ENCODE results near the gene DHRS7B.
A peak's percentile ranks its signal among the peaks of the same experiment; 100 is the strongest.
"Not testable (repeated sequence)": the region's sequence is repeated elsewhere in the genome, so short reads cannot be mapped to it uniquely, and the experiment has no call there.

DHRS7B gene

DNA sequence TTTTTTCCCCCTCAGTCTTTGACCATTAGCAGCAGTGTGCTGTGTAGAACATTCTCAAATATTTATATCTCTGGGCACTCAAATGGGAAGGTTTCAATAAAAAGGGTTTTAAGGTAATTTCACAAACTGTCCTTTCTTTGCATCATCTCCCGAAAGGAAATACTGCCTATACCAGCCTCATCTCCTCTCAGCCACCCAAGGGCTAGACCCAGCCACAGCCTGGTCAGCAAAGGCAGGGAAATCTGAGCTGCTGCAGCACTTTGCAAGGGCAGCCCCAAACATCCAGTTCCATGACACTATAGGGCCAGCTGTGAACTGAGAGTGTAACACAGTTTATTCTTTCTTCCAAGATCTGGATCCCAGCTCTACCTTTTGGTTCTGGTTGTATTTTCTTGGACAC is 58.3 kb downstream of the DHRS7B start:
- DNase-seq, result no peak

DNA sequence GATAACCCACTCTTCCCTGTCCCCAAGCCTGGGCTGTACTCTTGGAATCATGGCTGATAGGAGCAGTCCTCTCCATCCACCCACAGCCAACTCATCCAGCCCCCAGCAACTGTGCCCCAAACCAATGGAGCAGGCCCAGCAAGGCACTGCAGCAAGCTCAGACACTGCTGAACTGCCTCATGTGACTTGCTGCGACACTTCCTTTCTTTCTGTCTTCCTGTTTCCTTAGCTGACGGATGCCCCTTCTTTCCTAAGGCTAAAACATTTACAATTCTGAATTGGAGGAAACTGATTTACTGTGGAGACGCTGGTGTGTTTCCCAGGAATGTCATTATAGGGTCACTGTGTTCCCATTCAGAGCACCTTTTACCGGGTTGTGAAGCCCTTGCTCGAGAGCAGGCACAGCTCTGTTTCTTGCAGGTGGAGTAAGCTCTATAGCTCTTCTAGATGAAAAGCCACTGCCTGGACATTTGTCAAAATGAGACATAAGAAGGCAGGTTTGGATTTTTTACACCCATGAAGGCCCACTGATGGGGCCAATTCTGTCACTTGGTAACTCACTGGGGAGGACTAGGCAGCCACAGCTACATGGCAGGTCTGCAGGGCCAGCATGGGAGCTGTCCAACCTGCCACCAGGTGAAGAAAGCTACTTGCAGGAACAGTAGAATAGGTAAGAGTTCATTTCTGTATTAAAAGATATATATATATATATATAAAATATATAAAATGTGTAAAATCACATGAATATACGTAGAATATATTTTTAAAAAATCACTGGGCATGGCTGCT is 59.8 kb downstream of the DHRS7B start:
- peak; percentile 40 to 41 for DNase-seq

DNA sequence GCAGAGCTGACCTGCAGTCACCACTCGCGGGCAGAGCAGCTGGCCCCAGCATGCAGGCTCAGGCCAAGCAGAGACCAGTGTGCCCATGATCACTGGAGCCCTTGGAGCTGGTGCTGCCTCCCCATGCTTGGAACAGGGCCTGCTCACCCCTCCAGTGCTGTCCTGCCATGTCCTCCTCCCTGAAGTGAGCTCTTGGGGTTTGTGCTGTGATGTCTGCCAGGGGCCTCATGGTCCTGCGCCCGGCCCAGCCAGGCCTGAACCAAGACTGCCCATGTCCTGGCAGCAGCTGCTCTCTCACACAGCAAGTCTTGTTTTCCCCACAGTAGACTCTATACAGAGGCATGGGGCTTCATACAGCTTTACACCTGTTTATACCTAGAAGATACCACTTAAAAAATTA is 62.6 kb downstream of the DHRS7B start:
- DNase-seq, result no peak

DNA sequence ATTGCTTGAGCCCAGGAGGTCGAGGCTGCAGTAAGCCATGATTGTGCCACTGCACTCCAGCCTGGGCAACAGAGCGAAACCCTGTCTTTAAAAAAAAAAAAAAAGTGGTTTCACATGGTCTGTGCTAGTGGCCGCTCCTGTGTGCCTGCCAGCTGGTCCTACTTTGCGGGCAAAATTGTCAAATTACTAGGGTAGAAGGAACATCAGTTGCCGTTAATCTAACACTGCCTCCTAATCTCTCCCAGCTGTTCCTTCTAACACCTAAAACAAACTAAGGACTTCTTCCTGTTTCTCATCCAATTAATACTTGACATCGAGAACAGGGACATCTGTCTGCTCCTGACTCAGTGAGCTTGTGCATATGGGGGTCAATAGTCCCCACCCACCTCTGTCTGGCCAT is 63.3 kb downstream of the DHRS7B start:
- DNase-seq, result no peak

DNA sequence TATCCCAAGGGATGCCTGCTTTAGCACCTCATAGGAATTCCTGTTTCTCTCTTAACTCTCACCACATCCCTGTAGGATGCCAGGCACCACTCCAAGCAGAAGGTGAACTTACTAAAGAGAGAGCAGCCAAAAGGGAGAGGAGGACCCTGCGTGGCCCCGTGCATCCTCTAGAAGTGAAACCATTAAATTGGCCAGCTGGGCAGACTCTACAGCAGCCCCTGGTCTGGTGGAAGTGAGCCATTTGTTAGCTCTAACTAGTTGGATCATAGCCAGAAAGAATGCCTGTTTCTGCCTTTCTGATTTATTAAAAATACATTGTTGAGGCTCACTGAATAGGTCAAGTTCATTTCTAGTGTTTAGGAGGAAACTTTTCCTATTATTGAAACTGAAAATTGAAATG is 64.9 kb downstream of the DHRS7B start:
- no peak for DNase-seq

DNA sequence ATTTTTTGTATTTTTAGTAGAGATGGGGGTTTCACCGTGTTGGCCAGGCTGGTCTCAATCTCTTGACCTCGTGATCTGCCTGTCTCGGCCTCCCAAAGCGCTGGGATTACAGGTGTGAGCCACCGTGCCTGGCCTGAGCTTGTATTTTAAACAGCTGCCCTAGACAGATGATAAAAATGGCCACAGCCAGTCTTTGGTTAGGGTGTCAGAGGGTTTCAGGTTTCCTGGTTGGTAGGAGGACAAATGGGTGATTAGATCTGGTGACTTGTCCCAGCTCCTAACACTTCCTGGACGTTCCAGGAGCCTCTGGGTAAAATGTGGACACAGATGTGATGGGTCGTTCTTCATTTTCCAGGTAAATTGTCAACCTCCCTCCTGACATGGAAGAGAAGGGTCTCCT is 65.7 kb downstream of the DHRS7B start:
- DNase-seq, result not testable (repeated sequence)

DNA sequence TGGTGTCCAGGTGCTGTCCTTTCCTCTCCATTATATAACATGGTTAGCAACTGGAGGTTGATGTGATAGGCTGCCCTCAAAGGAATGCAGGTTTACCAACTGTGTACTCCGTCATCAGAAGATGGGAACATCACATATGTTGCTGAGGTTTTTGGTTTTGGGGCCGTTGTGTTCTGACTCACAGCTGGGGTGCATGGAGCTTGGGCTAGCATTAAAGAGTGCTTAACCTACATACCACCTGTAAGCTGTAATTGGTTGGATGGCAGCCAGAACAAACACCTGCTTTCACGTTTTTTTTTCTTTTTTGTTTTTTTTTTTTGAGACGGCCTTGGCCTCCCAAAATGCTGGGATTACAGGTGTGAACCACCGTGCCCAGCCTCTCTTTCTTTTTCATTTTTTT is 66.3 kb downstream of the DHRS7B start:
- DNase-seq, result no peak

DNA sequence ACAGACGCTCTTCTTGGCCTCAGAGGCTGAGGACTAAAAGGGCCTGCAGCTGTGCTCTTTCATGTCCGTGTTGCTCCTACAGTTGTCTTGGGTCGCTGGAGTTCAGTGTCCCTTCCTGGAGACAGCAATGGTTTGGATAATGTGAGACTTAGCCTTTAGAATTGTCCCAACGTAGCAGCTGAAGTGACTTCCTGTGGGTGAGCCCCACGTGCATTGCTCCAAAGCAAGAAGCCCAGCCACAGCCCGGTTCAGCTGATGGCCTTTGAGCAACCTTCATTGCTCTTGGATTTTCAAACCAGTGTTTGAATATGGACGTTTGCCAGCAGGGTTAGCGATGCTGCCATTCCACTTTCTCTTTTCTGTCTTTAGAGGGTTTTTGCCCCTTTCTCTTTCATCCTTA is 67.5 kb downstream of the DHRS7B start:
- DNase-seq, result no peak

DNA sequence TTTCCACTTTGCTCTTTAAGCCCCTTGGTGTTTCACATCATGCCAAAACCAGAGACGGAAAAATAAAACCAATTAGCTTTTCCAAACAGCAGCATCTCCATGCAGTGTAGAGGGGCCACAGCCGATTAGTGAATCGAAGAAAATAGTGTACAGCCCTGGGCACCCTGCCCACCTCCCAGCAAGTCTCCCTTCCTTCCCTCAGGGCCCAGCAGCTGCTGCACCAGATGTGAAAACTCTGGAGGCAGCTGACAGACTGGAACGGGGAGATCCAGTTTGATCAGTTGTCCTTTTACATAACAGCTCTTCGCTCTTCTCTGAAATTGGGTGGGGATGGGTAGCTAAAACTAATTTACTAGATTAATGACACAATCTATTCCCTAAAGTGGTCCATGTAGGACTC is 67.9 kb downstream of the DHRS7B start:
- DNase-seq, result no peak

DNA sequence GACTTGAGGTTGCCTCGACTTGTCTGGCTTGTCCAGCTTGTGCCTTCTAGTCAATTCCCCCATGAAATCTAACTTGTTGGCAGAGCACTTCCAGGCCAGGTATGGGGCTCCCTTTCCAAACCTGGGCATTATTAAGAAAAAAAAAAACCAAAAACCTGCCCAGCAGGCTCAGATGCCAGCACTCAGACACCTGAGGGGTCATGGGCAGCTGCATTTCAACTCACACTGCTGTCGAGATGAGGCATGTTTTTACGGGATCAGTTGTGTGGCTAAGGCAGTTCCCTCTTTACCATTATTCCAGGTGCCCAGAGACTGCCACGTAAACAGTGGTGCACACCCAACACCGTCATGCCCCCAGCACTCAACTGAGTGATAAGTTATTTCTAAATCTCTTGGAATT is 69.4 kb downstream of the DHRS7B start:
- no peak for DNase-seq

DNA sequence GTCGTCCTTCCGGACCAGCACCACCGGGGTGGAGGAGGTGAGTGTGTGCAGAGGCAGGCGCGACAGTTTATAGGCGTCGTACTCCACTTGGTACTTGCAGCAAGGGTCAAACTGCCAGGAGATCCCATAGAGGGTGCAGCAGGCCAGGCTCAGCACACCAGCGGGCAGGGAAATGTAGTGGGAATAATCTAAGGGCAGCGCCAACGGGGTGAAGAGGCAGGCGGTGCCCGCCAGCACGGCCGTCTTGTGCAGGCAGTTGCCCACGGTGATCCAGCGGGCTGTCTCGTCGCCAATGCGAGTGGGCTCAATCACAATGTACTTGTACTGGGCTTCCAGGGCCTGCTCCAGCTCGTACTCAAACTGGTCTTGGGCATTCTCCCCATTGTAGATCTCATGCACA is 71.6 kb downstream of the DHRS7B start:
- no peak for DNase-seq

DNA sequence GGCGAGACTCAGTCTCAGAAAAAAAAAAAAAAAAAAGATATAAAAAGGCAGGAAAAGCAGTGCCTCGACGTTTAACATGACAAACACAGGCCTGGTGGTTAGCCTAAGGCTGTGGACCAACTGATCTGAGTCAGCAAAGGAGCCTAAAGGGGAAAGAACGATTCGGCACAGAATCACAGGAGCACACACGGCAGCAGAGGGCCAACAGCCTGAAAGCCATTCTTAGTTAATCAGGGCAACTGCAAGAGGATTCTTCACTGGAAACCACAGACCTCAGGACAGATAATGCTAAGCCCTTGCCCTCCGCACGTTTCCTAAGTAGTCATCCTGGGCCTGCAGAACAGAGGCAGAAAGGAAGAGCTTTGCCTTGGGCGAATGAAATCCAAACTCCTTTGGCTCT is 72.5 kb downstream of the DHRS7B start:
- DNase-seq, result no peak

DNA sequence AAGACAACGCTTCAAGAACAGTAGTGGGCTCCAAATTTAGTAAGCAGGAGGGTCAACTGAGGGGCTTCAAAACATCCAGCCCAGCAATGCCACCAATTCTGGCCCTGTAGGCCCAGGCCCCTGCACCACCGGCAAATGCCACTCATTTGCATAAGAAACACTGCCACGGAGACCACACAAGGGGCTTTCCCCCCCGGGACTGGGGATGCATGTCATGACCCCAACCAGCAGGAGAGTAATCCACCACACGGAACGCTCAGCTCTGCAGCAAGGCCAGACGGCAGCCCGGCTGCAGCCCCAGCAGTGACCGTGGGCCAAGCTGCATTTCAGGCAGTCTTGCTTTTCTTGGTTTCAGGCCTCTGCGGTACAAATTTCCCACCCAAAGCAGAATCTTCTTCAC is 73.1 kb downstream of the DHRS7B start:
- DNase-seq, result no peak

DNA sequence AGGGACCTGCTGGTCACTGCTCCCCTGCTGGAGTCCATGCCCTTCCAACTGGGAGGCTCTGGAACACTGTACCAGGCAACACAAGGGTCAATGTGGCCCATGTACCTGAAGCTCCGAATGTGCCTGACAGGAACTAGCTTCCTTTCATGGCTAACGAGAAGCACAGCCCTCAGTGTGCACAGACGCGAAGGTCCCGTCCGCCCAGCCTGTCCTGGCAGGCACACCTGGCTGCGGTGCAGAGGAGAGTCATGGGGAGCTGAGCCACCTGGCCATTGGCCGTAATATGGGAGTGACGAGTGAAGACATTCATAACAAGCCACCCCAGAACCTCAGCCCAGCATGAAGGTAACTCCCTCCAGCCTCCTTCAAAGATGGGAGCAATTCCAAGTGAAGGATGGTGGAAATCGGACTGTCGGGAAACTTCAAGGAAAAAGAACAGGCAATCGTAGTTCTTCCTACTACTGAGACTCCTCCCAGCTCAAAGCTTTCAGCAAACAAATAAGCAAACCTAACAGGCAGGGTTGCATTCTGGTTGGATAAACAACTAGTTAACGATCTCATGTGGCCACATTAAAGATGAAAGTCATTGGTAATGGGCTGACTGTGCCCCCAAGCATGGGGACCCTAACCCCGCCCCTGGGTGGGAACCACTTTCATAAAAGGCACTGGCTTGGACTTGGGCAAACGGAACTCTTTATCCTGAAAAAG is 74.0 kb downstream of the DHRS7B start:
- DNase-seq, result no peak

DNA sequence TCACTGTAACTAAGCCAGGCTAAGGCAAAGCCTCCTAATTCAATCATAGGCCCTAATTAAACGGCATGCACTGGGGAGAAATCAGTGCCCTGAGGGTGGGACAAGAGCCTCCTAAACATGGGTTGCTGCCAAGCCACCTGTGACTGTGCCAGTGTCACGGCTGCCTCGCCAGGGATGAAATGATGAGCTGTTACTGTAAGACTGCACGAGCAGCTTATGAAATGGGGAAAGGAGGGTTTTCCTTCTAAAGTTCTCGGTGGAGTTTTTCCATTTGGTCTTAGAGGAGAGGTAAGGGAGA is 74.5 kb downstream of the DHRS7B start:
- no peak for DNase-seq

DNA sequence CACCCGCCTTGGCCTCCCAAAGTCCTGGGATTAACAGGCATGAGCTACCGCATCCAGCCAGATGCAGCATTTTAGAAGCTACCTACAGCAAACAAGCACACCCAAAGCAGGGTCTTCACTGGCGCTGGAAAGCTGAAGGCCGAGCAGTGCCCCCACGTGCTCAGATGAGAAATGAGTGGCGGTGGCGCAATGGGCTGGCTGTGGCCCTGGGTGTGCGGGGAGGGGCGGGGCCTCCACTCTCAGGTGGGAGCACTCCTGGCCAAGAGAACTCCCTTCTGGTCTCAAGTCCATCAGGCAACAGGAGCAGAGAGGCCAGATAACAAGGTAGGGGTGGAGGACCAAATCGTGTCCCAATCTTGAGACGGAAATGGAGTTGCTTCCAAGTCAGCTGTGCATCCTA is 75.1 kb downstream of the DHRS7B start:
- DNase-seq, result no peak

DNA sequence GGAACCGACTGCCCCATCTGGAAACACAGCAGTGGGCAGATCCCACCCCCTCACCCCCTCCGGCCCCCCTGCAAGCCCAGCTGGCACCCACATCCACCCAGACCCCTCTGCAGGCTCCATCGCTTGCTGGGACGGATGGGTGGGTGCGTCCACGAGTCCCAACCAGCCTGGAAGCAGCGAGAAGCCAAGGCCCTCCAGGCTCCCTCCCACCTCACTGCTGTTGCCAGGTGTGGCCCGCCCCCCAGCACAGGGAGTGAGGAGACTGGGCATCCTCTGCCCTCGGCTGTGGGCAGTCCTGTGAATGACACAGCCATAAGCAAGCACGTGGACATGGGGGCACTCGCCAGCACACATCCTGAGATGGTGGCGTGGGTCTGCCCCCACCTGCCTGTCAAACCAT is 75.7 kb downstream of the DHRS7B start:
- no peak for DNase-seq

DNA sequence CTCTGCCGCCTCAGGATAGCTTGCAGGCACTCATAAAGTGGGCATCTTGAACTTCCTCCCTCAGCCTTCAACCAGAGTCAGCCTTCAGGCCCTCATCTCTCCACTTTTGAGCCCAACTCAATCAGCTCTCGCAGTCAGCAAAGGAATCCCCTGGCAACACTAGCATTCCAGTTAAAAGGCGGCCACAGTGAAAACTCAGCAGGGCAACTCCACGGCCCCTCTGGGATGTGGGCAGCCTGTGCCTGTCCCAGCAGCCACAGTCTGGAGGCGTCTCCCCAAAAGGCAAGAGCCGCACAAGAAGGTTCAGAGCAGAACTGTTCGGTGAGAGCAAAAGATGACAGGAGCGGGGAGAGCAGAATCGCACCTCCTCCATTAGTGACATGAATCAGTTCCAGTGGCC is 78.2 kb downstream of the DHRS7B start:
- no peak for DNase-seq

DNA sequence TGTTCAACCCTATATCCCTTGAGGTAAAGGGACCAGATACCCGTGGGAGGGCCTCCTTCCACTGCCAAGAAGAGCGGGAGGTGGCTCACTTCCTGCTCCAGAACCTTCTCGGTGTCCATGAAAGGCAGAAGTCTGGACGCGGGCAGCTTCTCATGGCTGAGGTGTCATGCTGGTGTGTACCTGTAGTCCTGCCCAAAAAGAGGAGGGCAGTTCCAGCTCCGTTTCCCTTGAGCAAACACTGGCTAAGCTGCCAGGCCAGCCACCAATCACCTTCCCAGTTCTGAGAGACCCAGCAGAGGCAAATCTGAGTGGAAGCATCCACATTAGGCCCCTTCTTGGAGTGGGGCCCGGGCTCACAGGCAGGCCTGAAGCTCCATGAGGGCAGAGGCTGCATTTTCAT is 81.6 kb downstream of the DHRS7B start:
- no peak for DNase-seq

DNA sequence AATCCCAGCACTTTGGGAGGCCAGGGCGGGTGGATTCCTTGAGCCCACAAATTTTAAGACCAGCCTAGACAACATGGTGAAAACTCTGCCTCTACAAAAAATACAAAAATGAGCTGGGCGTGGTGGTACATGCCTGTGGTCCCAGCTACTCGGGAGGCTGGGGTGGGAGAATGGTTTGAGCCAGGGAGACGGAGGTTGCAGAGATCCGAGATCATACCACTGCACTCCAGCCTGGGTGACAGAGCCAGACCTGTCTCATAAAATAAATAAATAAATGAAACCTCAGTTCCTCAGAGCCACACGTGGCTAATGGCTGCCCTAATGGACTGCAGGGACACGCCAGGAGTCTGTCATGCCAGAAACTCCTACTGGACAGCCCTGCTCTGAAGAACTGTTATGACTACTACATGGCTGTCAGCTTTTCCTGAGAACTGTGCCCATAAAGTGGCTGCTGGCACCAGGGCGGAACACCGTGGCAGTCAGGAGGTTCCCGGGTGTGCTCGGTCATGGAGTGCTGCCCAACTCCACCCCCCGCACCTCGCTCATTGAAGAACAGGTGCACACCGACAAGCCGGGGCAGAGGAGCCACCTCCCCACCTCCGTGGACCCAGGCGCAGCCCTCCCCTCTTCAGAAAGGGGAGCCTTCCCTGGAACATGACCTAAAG is 82.9 kb downstream of the DHRS7B start:
- no peak for DNase-seq

DNA sequence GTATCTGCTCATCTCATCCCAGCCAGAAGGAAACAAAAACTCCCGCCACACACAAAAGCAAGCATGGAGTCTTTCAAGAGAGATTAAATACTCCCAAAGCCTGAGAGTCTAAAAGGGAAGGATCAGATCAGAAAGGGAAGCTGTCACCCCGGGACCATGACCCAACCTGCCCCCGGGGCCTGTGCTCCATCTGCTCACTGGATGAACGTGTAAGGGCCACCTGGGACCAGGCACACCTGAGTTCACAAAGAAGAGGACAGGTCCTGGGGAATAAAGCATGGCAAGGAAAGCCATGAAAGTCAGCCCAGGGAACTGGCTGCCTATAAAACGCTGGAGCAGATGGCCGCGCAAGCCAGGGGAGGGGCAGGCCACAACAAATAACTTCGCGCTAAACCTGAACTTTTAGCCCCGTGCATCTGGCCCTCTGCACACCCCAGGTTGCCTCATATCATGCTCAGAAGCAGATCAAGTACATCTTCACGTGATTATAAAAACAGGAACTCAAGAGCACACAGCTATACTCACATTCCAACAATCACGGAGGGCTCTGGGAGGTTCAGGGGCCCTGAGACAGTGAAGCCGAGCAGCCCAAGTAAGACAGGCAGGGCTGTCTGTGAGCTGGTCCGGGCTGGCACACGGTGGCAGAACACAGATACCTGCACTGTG is 83.8 kb downstream of the DHRS7B start:
- no peak for DNase-seq

DNA sequence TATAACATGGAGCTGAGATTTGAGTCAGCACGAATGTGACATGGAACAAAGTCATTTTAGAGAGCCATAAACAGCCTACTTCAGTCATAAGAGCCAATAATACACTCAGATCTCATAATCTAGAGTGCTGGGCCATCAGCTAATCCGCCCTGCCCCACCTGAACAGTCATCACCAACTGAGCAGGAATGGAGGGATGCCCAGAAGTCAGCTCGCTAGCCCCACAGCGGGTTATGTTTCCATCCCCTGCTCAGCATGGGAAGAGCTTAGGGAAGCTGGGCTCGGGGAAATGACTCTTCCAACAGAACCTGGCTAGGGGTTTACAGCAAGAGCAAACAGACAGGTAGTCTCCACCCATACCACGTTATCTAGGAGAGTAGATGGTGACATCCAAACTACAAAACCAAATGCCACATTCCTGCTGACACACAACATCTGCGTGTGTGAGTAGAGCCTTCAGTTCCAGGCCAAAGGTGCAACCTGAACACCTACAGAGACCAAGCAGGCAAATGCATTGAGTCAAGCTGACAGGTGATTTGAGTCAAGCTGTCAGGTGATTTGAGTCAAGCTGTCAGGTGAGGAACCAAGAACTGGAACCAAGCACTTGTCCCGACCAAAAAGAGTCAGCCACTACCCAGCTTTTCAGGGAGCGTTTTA is 85.2 kb downstream of the DHRS7B start:
- no peak for DNase-seq

Measured in inflammatory macrophage treated with lipopolysaccharide for 1 hour (primary cell).